Measurements from ENCODE around the gene SLC16A8.
"Not testable (repeated sequence)": the region's sequence is repeated elsewhere in the genome, so short reads cannot be mapped to it uniquely, and the experiment has no call there.

The SLC16A8 gene

DNA sequence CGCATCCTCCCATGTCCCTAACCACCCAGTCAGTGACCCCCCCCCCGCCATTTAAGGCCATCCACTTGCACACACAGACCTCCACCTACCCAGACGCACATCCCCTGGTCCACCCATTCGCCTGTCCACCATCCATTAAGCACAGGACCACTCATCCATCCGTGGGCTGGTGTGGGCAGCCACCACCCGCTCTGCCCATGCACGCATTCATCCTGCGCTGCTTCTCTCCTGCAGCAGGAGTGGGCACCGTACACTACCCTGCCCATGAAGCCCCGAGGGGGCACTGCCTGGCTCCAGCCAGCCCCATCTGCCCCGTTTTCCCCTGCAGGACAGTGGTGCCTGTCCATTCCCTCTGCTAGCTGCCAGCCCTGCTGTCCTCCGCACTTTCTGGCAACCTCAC lies 3.9 kb upstream of the SLC16A8 start:
- no peak for DNase-seq (ENCODE audit: low read depth in 3 of 3)

- DNase-seq (ENCODE audit: low read depth in 3 of 3) = no peak
These were observed 3.0 kb upstream of the SLC16A8 start for GRCh38 chr22:38086942-38087341.

DNA sequence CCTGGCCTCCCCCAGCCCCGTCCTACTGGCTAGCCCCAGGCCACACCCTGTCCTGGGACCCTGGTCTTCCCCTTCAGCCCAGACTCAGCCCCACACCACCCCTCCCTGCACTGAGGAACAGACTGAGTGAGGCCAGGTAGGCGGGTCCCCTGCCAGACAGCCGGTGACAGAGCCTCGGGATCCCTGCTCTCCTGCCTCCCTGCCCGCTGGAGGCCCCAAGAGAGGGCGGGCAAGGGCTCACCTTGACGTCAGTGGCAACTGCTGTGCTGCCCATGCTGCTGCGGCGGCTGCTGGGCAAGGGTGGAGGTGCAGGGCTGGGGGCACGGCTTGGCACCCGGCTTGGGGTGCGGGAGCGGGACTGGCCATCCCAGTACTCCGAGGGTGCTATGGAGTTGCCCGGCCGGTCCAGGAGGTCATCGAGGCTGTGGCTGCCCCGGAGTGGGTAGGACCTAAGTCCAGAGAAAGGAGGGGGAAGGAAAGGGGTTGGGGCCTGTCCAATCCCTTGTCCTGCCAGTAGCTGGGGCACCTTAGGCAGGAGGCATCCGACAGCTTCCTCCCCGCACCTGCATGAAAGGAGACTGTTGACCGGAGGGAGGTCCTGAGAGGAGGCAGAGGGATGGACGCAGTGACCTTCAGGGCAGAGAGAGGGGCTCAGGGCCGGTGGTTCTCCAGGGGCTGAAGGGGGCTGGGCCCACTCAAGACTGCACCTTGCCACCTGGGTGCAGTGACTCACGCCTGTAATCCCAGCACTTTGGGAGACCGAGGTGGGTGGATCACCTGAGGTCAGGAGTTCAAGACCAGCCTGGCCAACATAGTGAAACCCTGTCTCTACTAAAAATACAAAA lies 2.2 kb upstream of the SLC16A8 start:
- no peak for DNase-seq (ENCODE audit: low read depth in 3 of 3)

DNA sequence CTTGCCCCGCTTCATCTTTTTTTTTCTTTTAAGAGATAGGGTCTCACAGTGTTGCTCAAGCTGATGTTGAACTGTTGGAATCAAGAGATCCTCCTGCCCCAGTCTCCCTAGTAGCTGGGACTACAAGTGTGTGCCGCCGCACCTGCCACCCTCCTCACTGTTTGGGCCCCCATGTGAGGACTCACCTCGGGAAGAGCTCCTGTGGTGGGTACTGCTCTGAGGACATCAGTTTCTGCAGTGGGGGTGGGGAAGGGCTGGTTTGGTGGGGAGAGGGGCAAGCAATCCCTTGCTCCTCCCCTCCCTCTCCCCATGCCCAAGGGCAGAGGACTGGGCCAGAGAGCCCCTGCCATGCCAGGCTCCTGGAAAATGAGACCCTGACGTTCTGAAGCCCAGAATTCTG lies 1.5 kb upstream of the SLC16A8 start:
- DNase-seq (ENCODE audit: low read depth in 3 of 3) = no peak

GRCh38 chr22:38085056-38085455 lies 1.1 kb upstream of the SLC16A8 start:
- DNase-seq (ENCODE audit: low read depth in 3 of 3) = no peak

GRCh38 chr22:38082986-38083710 lies 836 bp downstream of the SLC16A8 start:
- no peak for DNase-seq (ENCODE audit: low read depth in 3 of 3)

DNA sequence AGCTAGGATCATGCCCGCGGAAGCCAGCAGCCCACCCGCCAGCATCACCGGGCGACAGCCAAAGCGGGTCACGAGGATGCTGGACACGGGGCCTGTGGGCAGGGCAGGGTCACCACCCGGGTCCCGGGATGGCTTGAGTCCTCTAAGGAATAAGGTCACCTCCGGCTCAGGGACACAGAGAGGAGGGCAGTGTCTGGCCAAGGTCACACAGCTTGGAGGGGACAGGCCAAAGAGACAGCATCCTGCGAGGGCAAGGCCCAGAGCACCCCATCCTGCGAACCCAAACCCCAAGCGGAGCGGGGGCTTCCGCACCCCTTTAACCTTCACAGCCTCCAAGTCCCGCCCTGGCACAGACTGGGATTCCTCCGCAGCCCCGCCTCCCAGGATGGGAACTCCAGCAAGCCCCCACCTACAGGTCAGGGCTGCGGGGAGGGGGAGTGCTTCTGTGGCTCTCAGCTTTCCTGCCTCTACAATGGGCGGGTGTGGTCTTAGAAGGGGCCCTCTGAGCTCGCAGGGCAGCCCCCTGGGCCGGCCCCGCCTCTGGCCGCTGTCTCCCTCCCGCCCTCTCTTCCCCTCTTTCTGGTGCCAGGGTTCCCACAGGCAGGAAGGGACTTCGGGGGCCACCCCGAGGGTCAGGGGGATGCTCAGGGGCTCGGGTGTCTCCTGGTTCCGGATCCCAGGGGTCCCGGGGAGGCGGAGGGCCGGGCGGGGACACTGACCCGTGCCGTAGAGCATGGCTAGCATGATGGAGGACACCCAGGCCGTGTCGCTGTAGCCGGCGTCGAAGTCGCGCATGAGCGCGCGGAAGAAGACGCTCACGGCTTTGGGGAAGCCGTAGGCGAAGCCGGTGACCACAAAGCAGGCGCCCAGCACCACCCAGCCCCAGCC lies 1.8 kb downstream of the SLC16A8 start:
- no peak for DNase-seq (ENCODE audit: low read depth in 3 of 3)

GRCh38 chr22:38081636-38081940 lies 2.4 kb downstream of the SLC16A8 start:
- no peak for DNase-seq (ENCODE audit: low read depth in 3 of 3)

GRCh38 chr22:38080850-38081635 lies 2.9 kb downstream of the SLC16A8 start:
- no peak for DNase-seq (ENCODE audit: low read depth in 3 of 3)

DNA sequence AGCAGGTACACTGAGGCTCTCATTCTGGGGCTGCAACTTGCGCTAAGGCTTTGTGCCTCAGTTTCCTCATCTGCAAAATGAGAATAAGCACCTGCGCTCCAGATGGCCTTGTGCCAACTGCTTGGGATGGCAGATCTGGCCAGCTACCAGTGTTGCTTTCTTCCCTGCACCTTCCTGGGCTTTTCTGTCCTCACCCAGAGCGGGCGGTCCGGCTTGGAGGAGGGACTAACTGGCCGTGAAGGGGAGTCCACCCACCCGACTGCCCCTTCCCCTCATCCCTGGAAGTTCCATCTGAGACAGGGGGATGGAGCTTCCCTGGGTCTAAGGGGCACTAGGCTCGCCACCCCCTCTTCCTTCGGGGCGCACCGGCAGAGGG lies 3.5 kb downstream of the SLC16A8 start:
- DNase-seq (ENCODE audit: low read depth in 3 of 3) = no peak

DNA sequence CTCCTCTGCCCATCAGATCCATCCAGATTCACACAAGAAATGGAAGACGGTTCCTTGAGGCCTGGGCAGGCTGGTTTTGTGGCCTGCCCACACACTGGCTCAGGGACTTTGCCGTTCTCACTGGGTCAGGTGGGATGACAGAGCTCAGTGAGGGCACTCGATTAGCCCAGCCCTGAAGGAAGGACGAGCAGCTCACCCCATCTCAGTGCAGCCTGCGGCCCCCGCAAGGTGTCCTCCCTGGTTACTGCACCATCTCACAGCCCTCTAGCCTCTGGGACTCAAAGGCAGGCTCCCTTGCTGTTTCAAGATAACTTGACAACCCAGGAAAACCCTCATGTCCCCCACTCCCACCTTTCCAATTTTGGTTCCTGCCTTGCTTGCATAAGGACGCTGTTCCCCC lies 4.2 kb downstream of the SLC16A8 start:
- no peak for DNase-seq (ENCODE audit: low read depth in 3 of 3)

- not testable (repeated sequence) for DNase-seq (ENCODE audit: low read depth in 3 of 3)
These were observed 4.8 kb downstream of the SLC16A8 start for GRCh38 chr22:38079208-38079607.

GRCh38 chr22:38078046-38078840 lies 5.7 kb downstream of the SLC16A8 start:
- no peak for DNase-seq (ENCODE audit: low read depth in 3 of 3)

DNA sequence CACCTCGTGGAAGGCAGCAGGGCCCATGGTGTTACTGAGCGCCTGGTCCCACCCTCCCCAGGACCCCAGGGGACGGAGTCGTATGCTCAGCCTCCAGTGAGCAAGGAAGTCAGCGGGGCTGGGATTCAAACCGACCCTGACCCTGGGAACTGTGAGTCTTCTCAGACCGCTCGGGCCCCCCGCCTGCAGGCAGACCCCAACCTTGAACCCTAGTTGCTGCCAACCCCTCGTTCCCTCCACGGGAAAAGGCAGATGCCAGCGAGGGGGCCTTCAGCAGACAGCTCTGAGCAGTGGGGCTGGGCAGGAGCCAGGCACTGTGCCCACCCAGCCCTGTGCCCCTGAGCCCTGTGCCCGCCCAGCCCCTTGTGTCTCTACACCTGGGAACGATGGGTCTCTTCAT lies 6.4 kb downstream of the SLC16A8 start:
- DNase-seq (ENCODE audit: low read depth in 3 of 3) = no peak

GRCh38 chr22:38077096-38077495 lies 6.9 kb downstream of the SLC16A8 start:
- DNase-seq (ENCODE audit: low read depth in 3 of 3) = no peak

DNA sequence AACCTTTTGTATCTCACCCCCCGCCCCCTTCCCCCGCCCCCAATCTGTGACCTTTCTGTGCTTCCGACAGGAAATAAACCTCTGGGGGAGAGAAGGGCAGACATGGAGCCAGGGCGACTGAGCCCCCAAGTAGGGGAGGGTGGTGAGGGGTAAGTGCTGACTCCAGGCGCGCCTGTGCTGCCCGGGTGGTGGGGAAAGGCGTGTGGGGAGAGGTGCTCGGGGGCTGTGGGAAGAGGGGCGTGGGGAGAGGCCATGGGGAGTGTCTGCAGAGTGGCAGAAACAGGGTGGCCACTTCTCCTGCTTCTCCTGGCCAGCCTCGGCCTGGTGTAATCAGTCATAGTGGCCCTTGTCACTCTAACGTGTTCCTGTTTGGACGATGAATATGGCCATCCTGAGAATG lies 8.0 kb downstream of the SLC16A8 start:
- DNase-seq (ENCODE audit: low read depth in 3 of 3) = no peak

GRCh38 chr22:38075105-38075825 lies 8.7 kb downstream of the SLC16A8 start:
- no peak for DNase-seq (ENCODE audit: low read depth in 3 of 3)

- no peak for DNase-seq (ENCODE audit: low read depth in 3 of 3)
These were observed 9.5 kb downstream of the SLC16A8 start for GRCh38 chr22:38074181-38075104.

All from stimulated activated CD4-positive, alpha-beta T cell treated with anti-CD3 and anti-CD28 coated beads, TNF-alpha, amount 100 ng/mL, for 48 hours (primary cell).